HG03565 (cell line): Measurements from ENCODE around the gene ALS2CL.

Experiments used
- ATAC-seq: cut with Tn5 transposase; IDR thresholded peaks from one replicate; pipeline ENCODE4 v1.9.1; 2021; ENCODE audit warnings: mild to moderate bottlenecking, moderate library complexity; ENCODE audit not compliant: unreplicated experiment

ALS2CL gene

DNA sequence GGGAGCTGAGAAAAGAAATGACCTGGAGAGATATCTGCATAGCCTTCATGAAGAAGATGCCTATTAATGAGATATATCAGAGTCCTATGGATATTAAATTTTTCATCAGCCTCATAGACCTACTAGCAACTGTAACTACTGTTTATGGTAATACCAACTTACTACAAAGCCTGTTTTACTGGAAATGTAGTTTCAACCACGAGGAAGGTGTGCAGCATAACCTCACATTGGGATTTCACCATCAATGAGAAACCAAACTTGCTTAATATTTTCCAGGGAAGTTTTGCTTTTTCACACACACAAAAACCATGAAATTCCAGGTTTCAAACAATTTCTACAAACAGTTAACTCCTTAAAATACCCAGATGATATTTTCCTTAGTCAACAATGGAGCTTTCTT lies 49.8 kb downstream of the ALS2CL start:
- no peak for ATAC-seq

DNA sequence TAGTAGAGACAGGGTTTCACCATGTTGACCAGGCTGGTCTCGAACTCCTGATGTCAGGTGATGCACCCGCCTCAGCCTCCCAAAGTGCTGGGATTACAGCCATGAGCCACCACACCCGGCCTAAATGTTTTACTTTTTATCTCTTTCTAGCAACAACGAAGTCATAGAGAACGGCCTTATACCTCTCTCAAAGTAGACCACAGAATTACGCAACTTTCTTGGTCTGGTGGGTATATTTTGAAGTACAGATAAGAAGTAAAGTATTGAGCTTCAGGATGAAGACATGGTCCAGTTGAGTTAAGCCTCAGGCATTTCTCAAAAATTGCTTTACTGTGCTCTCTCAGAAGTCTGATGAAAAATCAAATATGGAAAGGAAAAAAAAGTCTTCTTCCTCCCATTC lies 50.5 kb downstream of the ALS2CL start:
- ATAC-seq: no peak

DNA sequence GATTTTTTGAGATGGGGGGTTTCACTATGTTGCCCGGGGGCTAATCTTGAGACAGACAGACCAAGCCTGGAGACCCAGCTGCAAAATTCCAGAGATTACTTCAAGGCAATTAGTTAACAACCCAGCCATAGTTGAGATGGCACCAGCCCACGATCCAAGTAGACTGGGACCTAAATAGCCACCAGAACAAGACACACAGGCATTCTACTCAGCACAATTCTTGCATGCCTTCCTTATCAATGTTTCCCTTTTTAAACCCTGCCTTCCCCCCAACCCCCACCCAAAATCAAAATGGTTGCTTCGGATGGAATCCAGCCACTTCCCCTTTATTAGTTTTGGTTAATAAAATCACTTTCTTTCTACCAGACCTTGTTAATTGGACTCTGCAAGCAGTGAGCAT lies 52.6 kb downstream of the ALS2CL start:
- no peak for ATAC-seq

DNA sequence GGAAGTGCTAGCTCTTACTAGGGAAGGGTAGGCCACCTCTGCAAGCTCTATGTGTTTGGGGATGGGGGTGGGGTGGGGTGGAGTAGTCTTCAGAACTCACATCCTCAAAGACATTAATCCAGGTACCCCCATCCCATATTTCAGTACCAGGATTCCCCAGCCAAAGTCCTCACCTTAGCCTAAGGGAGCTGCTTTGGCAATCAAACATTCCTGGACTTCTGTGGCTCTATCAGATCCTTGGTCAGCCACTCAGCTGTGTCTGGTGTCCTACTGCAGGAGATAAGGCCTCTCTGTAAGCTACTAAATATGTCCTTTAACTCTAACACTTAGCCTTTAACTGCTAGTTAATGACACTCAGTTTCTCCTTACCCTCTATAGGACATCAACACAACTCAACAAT lies 54.3 kb downstream of the ALS2CL start:
- ATAC-seq: no peak

DNA sequence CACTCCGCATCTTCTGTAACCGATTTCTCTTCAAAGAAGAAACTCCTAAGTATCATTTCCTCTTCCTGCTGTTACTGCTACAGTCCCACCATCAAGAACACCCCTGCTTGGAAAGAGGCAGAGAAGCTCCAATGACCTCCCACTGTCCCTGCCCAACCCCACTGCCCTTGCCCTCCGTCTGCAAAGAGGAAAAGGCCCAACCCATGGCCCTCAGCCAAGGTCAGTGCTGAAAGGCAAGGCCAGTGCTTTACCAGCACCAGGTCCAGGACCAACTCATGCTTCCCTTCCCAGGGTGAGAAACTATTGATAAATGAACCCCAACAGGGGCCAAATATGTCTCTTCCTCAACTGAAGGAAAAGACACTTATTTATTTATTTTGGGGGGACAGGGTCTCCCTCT lies 58.6 kb downstream of the ALS2CL start:
- ATAC-seq: no peak

DNA sequence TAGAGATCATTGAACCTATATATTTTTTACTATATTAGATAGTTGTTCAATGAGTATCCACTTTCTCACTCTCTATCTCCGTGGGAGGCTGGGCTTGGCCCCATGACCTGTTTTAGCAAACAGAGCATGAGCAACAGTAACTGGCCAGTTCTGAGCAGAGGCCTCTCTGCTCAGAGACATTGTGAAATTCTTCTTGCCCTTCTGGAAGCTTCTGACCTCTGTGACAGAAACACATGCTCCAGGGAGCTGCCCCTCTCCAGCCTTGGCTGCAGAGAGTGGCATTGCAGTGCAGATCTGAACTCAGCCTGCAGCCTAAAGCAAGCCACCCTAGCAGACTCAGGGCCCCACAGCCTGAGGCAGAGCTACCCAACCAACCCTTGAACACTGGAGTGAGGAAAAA lies 60.7 kb downstream of the ALS2CL start:
- no peak for ATAC-seq

DNA sequence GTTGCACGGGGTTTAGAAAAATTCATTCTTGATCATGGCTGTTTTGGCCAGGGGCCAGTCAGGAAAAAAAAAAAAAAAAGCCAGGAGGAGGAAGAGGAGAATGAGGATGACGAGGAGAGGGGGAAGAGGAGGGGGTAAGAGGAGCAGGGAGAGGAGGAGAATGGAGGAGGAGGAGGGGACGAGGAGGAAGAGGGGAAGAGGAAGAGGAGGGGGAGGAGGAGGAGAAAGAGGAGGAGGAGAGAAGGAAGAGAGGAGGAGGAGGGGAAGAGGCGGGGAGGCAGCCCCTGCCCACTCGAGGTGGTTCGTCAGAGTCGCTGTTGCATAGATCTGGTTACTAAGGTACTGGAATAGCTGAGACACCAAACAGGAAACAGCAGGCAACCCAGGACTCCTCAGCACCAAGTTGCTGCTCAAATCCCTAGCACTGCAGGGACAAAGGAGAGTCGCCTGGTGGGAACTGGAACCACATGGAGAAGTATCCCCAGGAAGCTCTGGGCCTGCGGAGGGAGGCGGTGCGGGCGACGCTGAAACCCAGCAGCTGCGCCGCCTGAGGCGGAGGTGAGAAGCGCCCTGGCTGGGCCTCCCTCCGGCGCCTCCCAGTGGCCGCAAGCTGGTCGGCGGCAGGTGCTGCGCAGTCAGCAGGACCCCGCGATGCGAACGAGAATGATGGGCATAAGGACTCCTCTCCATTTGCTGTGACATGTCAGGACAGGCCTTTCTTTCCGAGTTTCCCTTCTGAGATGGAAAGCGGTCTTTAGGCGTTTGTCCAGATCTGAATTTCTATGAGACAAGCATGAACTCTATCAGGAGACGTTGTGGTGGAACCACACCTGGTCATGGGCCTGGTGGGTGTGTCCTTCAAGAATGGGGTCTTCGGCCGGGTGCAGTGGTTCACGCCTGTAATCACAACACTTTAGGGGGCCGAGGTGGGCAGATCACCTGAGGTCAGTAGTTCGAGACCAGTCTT lies 63.6 kb downstream of the ALS2CL start:
- ATAC-seq: no peak

DNA sequence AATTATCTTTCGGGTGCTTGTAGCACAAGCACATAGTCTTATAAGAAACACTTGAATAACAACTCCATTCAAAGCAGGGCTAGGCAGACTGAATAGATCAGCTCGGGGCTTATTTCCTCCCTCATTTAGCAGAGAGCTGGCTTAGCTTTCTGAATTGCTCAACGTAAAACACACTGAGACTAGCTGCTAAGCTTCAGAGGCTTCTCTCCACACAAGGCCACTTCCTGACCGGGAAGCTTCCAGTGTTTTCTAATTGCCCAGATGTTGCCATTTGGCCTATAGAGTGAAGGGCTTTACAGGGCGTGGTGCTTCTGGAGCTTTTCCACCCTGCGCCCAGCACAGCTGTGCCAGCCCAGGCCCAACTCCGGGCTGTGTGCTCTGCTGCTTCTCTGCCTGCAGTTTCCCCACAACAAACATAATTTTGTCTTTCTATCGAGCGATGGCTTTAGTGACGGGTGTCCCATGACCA lies 64.5 kb downstream of the ALS2CL start:
- no peak for ATAC-seq

DNA sequence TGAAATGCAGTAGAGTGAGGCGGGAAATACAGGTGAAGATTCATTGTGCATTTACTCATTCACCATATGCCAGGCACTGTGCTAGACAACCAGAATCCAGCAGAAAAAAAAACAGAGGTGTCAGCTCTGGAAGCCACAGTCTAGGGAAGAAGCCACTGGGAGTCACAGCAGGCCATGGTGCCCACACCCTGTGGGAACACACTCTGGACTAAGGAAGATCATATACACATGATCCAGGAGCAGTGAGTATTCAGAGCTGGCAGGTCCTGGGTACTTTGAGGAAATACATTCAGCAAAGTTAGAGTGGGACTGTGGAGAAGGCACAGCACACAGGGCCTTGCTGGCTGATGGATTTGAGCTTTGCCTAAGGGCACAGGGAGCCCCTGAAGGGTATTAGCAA lies 66.4 kb downstream of the ALS2CL start:
- ATAC-seq: no peak

DNA sequence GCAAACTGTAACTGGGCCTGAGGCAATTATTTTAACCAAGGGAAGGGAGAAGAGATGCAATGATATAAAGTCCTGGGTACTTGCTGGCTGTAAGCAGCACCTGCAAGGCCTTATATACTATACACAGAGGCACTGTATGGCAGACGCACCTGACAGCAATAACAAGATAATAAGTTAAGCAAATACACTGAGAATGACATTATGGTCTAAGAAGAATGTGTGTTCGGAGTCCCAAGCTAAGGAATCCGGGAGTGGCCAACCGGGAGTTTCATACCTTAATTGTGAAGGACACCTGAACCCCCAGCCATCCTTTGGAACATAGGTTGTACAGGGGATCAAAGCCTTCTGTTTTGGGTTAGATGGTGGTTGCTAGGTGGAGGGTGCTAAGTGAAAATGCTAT lies 67.4 kb downstream of the ALS2CL start:
- no peak for ATAC-seq

DNA sequence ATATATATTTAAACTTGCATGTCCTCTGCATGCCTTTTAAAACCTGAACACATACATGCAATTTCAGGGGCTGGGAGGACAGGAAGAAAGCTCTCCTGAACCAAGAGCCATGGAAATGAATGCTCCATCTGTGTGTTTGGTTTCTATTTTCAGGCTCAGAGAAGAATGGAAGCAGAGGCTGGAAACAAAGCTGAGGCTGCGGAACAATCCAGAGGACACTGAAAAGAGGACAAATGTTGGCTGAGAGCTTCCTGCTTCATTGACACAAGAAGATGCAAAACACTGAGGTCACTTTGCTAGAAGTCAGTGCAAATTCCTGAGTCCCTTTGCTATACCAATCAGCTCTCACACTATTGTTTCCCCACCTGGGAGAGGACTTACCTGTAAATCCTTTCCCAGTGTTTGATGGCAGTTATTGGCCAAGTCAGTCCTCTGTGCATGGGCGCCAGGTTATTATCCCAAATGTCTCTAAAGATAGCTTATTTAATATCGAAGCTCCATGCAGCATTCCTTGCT lies 68.4 kb downstream of the ALS2CL start:
- ATAC-seq: no peak

DNA sequence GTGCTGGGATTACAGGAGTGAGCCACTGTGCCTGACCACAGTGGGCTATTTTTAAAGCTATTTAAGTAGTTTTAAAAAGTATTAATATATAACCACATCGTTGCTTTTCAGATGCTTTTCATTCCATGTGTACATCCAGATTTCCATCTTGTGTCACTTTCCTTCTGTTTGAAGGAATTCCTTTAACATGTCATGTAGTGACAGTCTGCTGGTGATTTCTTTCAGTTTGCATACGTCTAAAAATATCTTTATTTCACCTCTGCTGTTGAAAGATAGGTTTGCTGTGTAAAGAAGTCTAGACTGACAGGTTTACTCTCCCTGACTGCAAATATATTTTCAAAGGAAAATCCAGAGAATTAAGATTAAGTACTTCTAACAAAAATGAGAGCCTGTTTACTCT lies 68.9 kb downstream of the ALS2CL start:
- ATAC-seq: no peak

DNA sequence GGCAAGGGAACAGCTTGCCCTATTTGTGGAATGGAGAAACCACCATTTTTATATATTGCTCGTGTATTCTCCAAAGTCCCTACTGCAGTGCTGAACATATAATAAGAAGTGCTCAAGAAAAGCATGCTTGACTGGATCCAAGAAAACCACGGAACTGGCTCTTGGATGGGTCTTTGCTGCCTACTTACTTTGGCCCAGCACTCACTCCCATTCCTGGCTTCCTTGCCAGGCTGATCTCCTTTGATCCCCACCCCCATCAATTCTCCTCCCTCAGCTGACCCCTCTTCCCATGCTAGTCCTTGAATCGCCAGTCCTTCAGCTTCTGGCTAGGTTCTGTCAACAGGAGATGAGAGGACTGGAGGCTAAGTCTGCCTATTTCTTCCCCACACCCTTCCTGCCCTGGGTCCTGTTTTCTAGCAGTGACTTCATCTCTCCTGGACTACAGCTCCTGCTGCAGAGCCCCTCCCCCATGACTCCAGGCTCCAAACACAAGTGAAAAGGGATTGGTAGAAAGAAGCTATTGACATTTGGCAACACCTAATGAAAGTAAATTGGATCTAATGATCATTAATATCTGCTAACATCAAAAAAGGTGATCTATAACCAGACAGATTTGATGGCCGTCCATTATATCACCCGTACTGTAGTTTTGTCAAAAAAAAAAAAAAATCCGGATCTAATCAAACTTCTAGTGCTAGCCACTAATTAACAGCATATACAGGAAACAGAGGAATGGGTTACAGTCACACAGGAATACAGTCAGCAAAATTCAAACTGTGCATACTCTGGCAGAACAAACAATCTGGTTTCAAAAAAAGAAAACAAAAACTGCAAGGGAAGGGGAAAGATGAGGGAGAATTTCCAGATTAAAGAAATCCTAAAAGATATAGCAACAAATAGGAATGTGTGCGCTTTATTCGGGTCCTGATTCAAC lies 73.4 kb downstream of the ALS2CL start:
- ATAC-seq: no peak
